ENCODE measurements around the gene AKAP8L.
A peak's percentile ranks its signal among the peaks of the same experiment; 100 is the strongest.

The AKAP8L gene, protein sequence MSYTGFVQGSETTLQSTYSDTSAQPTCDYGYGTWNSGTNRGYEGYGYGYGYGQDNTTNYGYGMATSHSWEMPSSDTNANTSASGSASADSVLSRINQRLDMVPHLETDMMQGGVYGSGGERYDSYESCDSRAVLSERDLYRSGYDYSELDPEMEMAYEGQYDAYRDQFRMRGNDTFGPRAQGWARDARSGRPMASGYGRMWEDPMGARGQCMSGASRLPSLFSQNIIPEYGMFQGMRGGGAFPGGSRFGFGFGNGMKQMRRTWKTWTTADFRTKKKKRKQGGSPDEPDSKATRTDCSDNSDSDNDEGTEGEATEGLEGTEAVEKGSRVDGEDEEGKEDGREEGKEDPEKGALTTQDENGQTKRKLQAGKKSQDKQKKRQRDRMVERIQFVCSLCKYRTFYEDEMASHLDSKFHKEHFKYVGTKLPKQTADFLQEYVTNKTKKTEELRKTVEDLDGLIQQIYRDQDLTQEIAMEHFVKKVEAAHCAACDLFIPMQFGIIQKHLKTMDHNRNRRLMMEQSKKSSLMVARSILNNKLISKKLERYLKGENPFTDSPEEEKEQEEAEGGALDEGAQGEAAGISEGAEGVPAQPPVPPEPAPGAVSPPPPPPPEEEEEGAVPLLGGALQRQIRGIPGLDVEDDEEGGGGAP
- total RNA-seq, result 80.0 to 184 (median 107) reads per million in 9 experiments

DNA sequence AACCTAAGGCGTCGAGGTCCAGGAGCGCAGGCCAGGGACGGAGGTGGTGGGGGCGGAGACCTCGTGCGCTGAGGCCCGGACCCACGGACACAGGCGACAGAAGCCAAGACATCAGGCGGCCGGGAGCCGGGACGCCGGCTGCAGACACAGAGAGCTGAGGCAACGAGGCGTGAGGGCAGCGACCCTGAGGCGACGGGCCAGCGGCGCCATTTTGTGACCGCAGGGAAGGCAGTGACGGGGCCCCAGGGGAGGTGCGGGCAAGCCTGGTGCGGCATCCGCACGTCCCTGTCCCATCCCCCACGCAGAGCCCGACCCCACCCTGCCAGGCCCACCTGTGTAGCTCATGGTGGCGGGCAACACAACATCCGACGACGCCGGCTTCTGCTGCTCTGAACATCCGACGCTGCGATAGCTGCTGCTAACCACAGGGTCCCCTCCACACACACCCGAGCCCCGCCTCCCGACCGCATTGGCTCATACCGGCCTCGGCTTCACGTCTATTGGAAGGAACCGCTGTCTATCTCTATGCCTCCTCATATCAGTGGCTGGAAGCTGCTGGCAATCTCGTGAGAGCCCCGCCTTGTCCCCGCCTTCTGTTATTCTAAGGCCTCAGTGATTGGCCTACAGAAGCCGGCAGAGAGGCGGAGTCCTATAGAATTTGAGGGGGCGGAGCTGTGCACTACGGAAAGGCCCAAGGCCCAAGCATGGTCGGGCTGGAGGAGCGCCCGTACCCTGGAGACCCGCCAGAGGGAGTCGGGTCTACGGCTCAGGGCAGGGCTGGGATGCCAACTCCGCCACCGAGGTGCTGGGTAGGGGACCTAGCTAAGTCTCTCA, at the start of gene AKAP8L:
TSS of gene AKAP8L (minus strand) at position 410 of the 834 bp plus-strand sequence. CDS start at position 345, 65 bp downstream.
- DNase-seq (peak; percentile 98 to 99 (median 98)), ATAC-seq (replicated peaks) (peak; percentile 90)
- H3K27me3 Mint-ChIP-seq, result no peaks in the 10 kb centered on the region
- peak within 1 kb of the TSS; percentile 95 to 98 for H3K4me3 Mint-ChIP-seq
- no peaks in the 10 kb centered on the region for H3K9me3 Mint-ChIP-seq
- H3K36me3 Mint-ChIP-seq (ENCODE audit: insufficient read depth), result peaks cover 18% of the 10 kb centered on the region
- H3K4me1 Mint-ChIP-seq (ENCODE audit: low read depth in 2 of 2), result peaks cover 32 to 38% of the 10 kb centered on the region in 2 donors
- peak within 1 kb of the TSS; percentile 89 to 99 for H3K27ac Mint-ChIP-seq

DNA sequence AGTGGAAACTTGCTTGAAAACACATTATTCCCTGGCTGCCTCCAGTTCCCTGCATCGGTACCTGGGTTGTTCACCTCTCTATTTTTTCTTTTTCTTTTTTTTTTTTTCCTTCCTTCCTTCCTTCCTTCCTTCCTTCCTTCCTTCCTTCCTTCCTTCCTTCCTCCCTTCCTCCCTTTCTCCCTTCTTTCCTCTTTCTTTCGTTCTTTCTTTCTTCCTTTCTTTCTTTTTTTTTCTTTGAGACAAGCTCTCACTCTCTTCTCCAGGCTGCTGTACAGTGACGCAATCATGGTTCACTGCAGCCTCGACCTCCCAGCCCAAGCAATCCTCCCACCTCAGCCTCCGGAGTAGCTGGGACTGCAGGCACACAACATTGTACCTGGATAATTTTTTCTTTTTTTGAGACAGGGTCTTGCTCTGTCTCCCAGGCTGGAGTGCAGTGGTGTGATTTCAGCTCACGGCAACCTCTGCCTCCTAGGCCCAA, 49.0 kb upstream of the AKAP8L start:
- Mint-ChIP-seq H3K9me3 (no peaks in the 10 kb centered on the region), H3K4me1 (ENCODE audit: low read depth in 2 of 2) (peaks cover 41 to 51% of the 10 kb centered on the region in 2 donors), H3K27ac (peak overlapping the region; percentile 81 to 96), H3K4me3 (peak overlapping the region; percentile 84 to 86), H3K36me3 (ENCODE audit: insufficient read depth) (peaks cover 28% of the 10 kb centered on the region), H3K27me3 (no peaks in the 10 kb centered on the region)
- ATAC-seq (replicated peaks), result no peak
- DNase-seq, result no peak

DNA sequence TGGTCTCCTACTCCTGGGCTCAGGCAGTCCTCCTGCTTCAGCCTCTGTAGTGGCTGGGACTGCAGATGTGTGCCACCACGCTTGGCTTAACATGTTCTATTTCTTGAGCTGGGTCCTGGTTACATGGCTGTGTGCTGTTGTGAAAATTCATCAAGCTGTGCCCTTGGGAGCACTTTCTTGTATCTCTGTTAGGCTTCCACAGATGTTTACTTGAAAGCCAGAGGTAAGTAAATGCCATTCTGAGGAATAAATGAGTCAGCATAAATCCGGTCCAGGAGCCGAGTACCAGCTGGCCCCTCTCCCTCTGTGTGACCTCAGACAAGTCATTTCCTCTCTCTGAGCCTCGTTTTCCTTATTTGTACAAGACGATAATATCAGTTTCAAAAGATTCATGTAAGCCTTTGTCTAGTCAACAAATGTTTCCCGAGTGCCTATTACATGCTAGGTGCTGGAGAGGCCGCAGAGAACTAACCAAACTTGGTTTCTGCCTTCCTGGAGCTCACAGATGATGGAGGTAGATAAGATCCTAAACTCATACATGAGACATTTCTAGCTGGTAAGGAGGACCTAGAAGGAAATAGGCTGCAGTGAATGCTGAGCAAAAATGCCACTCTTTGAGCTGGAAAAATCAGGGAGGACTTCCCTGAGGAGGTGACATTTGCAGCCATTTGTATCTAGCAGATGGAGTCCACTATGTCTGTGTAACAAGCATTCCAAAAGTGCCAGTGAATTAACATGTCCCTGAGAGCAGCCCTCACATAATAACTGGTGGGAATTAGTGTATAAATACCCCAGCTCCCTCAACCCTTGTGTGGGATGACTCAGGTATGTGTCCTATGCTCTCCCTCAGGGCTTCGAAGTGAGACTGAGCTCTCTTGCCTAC, 48.3 kb upstream of the AKAP8L start:
- ATAC-seq (replicated peaks), result peak; percentile 33
- peaks cover 46 to 57% of the 10 kb centered on the region in 2 donors for H3K4me1 Mint-ChIP-seq (ENCODE audit: low read depth in 2 of 2)
- H3K27me3 Mint-ChIP-seq, result no peaks in the 10 kb centered on the region
- H3K4me3 Mint-ChIP-seq, result peak overlapping the region; percentile 84 to 86
- H3K9me3 Mint-ChIP-seq, result no peaks in the 10 kb centered on the region
- peak in 1 of 3 experiments; percentile 16 for DNase-seq
- peaks cover 34% of the 10 kb centered on the region for H3K36me3 Mint-ChIP-seq (ENCODE audit: insufficient read depth)
- H3K27ac Mint-ChIP-seq, result peak overlapping the region; percentile 81 to 96

DNA sequence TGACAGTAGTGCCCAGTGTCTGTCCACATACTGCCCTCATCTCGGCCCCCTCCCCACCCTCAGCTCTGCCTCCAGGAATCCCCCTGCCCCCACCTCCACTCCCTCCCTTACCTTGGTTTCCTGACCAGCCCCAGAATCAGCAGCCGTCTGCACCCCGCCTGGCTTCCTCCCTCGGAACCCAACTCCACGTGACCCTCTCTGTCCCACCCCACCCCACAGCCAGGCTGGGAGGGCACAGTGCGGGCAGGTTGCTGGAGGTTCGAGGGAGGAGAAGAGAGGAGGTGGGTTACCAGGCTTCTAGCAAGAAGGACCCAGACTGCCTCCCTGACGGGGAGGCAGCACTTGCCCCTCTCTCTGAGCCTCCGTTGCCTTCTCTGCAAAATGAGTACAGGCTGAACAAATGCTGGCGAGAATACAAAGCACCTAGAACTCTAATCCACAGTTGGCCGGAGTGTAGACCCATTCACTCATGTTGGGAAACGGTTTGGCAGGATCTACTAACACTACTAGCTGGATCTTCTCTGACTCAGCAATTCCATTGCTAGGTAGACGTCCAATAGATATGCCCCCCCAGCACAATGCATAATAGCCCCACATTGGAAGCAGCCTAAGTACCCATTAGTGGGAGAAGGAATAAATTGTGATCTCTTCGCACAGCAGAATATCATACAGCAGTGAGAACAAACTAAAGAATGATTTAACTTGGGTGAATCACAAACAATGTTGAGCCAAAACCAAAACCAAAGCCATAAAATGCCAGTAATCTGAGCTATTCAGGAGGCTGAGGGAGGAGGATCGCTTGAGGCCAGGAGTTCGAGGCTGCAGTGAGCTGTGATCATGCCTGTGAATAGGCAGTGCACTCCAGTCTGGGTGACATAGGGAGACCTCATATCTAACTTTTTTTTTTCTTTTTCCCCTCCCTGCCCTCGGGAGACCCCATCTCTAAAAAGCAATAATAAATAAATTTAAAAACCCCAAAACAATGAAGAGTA, 45.9 kb upstream of the AKAP8L start, which contains the start of gene RASAL3:
TSS of gene RASAL3 (minus strand) at position 151 of the 992 bp plus-strand sequence. CDS start 186 bp downstream, outside the sequence.
- Mint-ChIP-seq H3K9me3 (no peaks in the 10 kb centered on the region), H3K36me3 (ENCODE audit: insufficient read depth) (peaks cover 49% of the 10 kb centered on the region), H3K27me3 (no peaks in the 10 kb centered on the region), H3K4me3 (peak within 1 kb of the TSS; percentile 93 to 94), H3K27ac (peak within 1 kb of the TSS; percentile 93 to 94), H3K4me1 (ENCODE audit: low read depth in 2 of 2) (peaks cover 53 to 64% of the 10 kb centered on the region in 2 donors)
- peak; percentile 66 for ATAC-seq (replicated peaks)
- peak; percentile 46 to 51 (median 50) for DNase-seq

DNA sequence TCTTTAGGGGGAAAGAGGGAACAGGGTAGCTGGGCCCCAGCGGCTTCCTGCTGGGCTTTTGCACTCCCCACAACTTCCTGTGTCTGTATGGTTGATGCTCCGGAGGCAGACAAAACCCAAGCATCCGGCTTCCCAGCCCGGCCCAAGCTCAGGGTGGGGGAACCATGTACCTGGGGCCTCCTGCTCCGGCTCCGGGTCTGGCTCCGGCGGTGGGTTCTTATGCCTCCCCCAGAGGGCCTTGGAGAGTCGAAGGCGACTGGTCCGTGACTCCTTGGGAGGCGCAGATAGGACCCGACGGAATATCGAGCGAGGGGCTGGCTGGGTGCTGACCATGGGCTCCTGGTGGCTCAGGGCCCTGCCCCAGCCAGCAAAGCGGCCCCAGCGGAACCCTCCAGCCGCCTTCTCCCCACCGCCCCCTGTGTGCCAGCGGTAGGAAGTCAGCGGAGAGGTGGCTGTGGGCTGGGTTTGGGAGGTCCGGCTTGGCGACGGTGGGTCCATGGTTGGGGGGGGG, 45.1 kb upstream of the AKAP8L start:
- H3K9me3 Mint-ChIP-seq, result no peaks in the 10 kb centered on the region
- H3K4me1 Mint-ChIP-seq (ENCODE audit: low read depth in 2 of 2), result peaks cover 47 to 61% of the 10 kb centered on the region in 2 donors
- peak overlapping the region; percentile 93 to 94 for H3K4me3 Mint-ChIP-seq
- H3K27me3 Mint-ChIP-seq, result no peaks in the 10 kb centered on the region
- DNase-seq, result peak; percentile 68 to 76 (median 68)
- peak; percentile 87 for ATAC-seq (replicated peaks)
- peak overlapping the region; percentile 93 to 94 for H3K27ac Mint-ChIP-seq
- H3K36me3 Mint-ChIP-seq (ENCODE audit: insufficient read depth), result peaks cover 56% of the 10 kb centered on the region

DNA sequence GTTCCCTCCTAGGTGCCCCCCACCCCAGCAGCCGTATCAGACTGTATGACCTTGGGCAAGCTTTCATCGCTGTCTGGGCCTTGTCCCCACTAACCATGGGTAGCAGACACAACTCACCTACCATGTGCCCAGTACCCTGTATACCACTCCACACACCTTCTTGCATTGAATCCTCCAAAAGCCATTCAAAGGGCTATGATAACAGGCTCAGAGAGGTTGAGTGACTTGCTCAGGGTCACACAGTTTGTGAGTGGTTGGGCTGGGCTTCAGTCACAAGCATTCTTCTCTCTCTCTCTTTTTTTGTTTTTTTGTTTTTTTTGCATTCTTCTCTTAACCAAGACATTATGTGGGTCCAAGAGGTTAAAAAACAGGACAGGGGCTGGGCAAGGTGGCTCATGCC, 42.9 kb upstream of the AKAP8L start:
- peaks cover 34 to 47% of the 10 kb centered on the region in 2 donors for H3K4me1 Mint-ChIP-seq (ENCODE audit: low read depth in 2 of 2)
- peak overlapping the region; percentile 93 to 94 for H3K27ac Mint-ChIP-seq
- DNase-seq (no peak), ATAC-seq (replicated peaks) (no peak)
- no peaks in the 10 kb centered on the region for H3K9me3 Mint-ChIP-seq
- H3K27me3 Mint-ChIP-seq, result no peaks in the 10 kb centered on the region
- H3K4me3 Mint-ChIP-seq, result peak overlapping the region; percentile 93 to 94
- H3K36me3 Mint-ChIP-seq (ENCODE audit: insufficient read depth), result peaks cover 63% of the 10 kb centered on the region

DNA sequence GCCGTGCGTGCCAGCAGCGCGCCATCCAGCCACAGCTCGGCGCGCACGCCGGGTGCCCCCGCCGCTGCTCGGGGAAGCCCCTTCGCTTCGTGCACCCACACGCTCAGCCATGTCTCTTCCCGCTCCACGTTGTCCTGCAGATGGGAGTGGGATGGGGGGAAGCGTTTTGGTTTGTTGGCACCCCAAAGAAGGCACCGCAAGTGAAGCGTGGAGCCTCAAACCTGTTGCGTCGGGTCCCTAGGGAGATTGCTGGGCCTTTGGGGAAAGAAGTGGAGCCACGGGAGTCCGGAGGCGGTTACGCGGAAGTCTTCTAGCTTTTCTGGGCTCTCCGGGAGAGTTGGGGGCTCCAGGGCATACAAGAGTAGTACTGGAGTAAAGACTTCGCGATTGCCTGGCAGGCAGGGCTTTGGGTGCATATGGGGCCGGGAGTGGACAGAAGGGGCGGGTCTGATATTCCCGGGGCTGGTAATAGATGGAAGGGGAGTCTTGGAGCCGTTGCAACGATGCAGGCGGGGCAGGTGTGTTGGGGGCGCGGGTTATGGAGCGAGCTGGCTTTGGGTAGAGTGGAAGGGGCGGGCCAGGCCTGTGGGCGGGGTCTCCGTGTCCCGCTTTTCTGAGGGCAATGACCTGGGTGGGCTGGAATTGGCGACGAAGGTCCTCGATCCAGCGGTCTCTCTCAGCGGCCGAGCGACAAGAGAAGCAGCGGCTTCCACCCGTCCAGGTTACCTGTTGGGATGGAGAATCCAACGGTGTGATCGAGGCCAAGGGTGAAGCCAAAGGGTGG, 39.1 kb upstream of the AKAP8L start:
- ATAC-seq (replicated peaks) (no peak), DNase-seq (no peak)
- H3K27me3 Mint-ChIP-seq, result no peaks in the 10 kb centered on the region
- H3K4me3 Mint-ChIP-seq, result no peak overlapping the region
- H3K27ac Mint-ChIP-seq, result no peak overlapping the region
- peaks cover 30 to 43% of the 10 kb centered on the region in 2 donors for H3K4me1 Mint-ChIP-seq (ENCODE audit: low read depth in 2 of 2)
- peaks cover 81% of the 10 kb centered on the region for H3K36me3 Mint-ChIP-seq (ENCODE audit: insufficient read depth)
- no peaks in the 10 kb centered on the region for H3K9me3 Mint-ChIP-seq

DNA sequence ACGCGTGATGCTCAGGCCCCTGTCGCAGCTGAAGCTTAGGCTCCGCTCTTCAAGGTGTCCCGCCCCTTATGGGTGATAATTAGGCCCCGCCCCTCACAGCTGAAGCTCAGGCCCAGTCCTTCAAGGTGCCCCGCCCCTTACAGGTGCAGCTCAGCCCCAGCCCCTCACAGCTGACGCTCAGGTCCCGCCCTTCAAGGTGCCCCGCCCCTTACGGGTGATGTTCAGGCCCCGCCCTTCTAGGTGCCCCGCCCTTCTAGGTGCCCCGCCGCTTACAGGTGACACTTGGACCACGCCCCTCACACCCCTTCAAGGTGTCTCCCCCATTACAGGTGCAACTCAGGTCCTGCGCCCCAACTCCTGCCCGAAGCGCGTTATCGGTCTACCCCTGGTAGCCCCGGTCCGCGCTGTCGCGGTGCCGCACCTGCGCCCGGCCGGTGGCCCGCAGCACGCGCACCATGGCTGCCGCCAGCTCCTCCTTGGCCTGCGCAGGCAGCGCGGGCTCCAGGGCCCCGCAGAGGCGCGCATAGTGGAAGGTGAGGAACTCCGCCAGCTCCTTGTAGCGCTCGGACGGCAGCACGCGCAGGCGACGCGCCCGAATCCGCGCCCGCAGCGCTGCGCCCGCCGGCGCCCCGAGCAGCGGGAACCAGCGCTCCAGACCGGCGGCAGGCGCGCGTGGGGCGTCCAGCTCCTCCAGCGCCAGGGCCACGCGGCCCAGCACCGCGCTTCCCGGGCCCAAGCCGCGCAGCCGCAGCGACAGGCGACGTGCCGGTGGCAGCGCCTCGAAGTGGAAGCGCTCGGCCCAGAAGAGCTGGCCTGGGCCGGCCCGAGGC, 38.3 kb upstream of the AKAP8L start:
- H3K27me3 Mint-ChIP-seq, result no peaks in the 10 kb centered on the region
- DNase-seq, result no peak
- H3K27ac Mint-ChIP-seq, result no peak overlapping the region
- peaks cover 26 to 36% of the 10 kb centered on the region in 2 donors for H3K4me1 Mint-ChIP-seq (ENCODE audit: low read depth in 2 of 2)
- peaks cover 81% of the 10 kb centered on the region for H3K36me3 Mint-ChIP-seq (ENCODE audit: insufficient read depth)
- no peak overlapping the region for H3K4me3 Mint-ChIP-seq
- no peaks in the 10 kb centered on the region for H3K9me3 Mint-ChIP-seq
- no peak for ATAC-seq (replicated peaks)

DNA sequence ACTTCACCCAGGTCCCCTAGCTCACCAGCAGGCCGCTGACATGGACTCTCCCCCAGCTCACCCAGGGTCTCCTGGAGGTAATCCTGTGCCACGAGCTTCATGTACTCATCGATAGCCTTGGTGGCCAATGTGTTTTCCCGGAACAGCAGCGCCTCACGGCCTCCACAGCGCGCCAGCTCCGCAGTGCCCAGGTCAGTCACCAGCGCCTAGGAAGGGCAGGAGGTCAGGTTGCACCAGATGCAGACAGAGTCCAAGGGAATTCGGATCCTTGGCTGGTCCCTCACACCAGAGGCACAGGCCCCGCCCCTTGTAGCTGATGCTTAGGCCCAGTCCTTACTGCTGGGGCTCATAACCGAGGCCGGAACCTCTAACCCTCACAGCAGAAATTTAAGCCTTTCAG, 37.7 kb upstream of the AKAP8L start:
- Mint-ChIP-seq H3K27ac (no peak overlapping the region), H3K4me1 (ENCODE audit: low read depth in 2 of 2) (peaks cover 22 to 33% of the 10 kb centered on the region in 2 donors), H3K9me3 (no peaks in the 10 kb centered on the region), H3K36me3 (ENCODE audit: insufficient read depth) (peaks cover 81% of the 10 kb centered on the region), H3K4me3 (no peak overlapping the region), H3K27me3 (no peaks in the 10 kb centered on the region)
- DNase-seq, result no peak
- no peak for ATAC-seq (replicated peaks)

DNA sequence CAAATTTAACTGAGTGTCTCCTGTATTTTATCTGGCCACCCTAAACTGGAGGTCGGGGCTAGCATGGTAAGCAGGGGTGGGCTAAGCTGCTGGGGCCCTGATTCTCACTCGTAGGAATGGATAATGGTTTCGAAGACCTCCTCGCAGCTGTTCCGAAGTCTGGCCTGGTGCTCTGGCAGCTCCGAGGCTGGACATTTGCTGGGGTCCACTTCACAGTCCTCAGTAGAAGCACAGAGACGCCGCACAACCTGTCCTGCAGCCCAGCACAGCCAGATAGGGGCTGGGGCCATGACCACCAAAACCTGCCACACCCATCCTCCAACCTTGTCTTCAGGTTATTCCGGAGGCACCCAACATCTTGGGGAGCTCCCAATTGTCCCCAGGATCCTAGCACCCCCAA, 37.2 kb upstream of the AKAP8L start:
- Mint-ChIP-seq H3K36me3 (ENCODE audit: insufficient read depth) (peaks cover 80% of the 10 kb centered on the region), H3K9me3 (no peaks in the 10 kb centered on the region), H3K27ac (no peak overlapping the region), H3K4me1 (ENCODE audit: low read depth in 2 of 2) (peaks cover 26 to 33% of the 10 kb centered on the region in 2 donors), H3K27me3 (no peaks in the 10 kb centered on the region), H3K4me3 (no peak overlapping the region)
- DNase-seq (no peak), ATAC-seq (replicated peaks) (no peak)

Data from effector memory CD8-positive, alpha-beta T cell (primary cell).